Measurements from ENCODE around the gene TOE1.
"Not testable (repeated sequence)": the region's sequence is repeated elsewhere in the genome, so short reads cannot be mapped to it uniquely, and the experiment has no call there.

- not testable (repeated sequence) for TF ChIP-seq CTCF (conservative IDR thresholded peaks at IDR 0.05; ENCODE audit: low read depth, low read length); EZH2 (IDR thresholded peaks at IDR 0.05; ENCODE audit: low read length, unreplicated experiment)
Measured at GRCh38 chr1:45291002-45291401, 49.0 kb upstream of the TOE1 start.
